ENCODE measurements around the gene TYK2. TPM values are rescaled to one million over a fixed set of nuclear protein-coding genes. Genes with fewer than 3 reads are reported as not detected.

Gene TYK2
- polyA plus RNA-seq, 1 experiment: 40.9 TPM

GRCh38 chr19:10317045-10317856, 63.1 kb downstream of the TYK2 start:
- Histone ChIP-seq H3K4me3 (ENCODE audit: low read depth, low read length) (no peak overlapping the region), H3K27me3 (ENCODE audit: control insufficient read depth, insufficient read depth, low read length) (no peaks in the 10 kb centered on the region), H3K36me3 (ENCODE audit: control insufficient read depth, insufficient read depth, low read length) (peaks cover 29% of the 10 kb centered on the region)
- POLR2A ChIA-PET: interaction anchor here (0.6 kb wide), 2 partner anchors 16 to 26 kb away, joined by 3 to 5 read pairs; no protein-coding TSS in a partner anchor
- CTCF ChIA-PET: no interaction called here
- DNase-seq (ENCODE audit: low read depth): no peak
- no peak for TF ChIP-seq CTCF (IDR thresholded peaks at IDR 0.05; ENCODE audit: insufficient read depth, low read depth, low read length)

DNA sequence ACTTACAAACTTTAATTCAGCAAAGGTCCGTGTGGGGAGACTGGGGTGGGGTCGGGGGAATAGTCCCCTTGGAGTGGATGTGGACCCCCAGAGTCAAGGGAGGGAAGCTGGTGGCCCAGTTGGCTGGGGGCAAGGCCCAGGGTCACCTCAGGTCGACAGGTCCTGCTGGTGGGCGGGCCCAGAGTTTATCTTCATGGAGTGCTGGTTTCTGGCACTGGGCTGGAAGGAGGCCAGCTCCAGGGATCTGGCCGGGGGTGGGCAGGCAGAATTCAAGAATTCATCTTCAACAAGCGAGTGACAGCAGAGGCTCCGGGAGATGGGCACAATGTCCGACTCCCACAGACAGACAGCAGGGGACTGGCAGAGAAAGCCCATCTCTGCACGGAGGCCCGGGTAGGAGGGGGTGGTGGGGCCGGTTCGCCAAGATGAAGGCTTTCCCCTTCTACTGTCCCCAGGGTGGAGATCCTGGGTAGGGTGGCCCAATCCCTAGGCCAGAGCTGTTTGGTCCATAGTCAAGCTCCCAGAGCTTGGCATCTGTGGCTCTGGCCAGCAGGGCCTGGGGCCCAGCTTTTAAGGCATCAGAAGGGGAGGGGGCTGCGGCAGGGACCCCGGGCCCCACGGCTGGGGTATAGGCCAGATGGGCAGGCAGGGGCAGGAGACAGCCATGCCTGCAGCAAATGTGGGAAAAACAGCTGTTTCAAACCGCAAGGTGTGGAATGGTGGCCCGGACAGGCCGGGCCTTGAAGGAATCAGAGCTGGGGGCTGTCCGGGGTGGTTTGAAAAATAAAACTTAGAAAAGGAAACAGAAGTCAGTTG, 63.9 kb downstream of the TYK2 start:
- no peak for DNase-seq (ENCODE audit: low read depth)
- POLR2A ChIA-PET: interaction anchor here (0.6 kb wide), 2 partner anchors 17 to 25 kb away, joined by 3 to 5 read pairs; no protein-coding TSS in a partner anchor
- Histone ChIP-seq H3K4me3 (ENCODE audit: low read depth, low read length) (no peak overlapping the region), H3K36me3 (ENCODE audit: control insufficient read depth, insufficient read depth, low read length) (peaks cover 24% of the 10 kb centered on the region), H3K27me3 (ENCODE audit: control insufficient read depth, insufficient read depth, low read length) (no peaks in the 10 kb centered on the region)
- TF ChIP-seq CTCF (IDR thresholded peaks at IDR 0.05; ENCODE audit: insufficient read depth, low read depth, low read length): no peak
- CTCF ChIA-PET: no interaction called here

DNA sequence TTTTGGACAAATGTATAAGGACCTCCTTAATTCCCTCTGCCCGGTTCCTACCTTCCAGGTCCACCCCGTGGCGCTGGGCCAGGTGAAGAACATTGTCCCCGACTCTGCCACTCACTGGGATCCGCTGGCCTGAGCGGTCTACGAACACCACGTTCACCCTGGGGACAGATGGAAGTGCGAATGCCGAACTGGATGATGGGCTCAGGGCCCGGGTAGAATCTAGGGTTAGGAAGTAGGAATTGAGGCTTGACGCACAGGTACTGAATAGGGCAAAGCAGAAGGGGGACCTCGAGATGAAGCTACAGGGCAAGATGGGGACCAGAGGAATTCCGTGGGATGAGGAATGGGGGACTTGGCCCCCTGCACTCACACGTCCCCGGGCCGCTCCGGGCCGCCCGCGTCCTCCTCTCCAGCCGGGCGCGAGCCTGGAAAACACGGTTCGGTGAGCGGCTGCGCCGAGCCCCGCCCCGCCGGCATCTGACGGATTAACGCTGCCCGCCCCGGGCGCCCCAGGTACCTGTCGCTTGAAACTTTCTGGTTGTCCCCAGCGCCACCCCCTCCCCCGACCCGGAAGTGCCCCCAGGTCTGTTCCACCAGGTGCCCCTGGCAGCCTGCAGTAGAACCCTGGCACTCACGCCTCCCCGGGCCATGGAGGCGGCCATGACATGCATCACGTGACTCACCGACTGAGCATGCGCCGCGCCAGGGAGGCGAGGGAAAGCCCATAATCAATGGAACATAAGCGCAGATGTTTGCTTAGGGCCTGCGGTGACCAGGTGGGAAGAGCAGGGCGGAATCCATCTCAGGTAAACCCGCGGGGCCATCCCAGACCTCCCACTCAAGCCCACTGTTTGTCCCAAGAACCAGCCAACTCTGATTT, 64.8 kb downstream of the TYK2 start, which contains the start of gene FDX2:
TSS of gene FDX2 (minus strand) at position 681 of the 880 bp plus-strand sequence. CDS start at position 662, 19 bp downstream.
- CTCF ChIA-PET: no interaction called here
- POLR2A ChIA-PET: no interaction called here
- H3K27me3 ChIP-seq (ENCODE audit: control insufficient read depth, insufficient read depth, low read length): no peaks in the 10 kb centered on the region

DNA sequence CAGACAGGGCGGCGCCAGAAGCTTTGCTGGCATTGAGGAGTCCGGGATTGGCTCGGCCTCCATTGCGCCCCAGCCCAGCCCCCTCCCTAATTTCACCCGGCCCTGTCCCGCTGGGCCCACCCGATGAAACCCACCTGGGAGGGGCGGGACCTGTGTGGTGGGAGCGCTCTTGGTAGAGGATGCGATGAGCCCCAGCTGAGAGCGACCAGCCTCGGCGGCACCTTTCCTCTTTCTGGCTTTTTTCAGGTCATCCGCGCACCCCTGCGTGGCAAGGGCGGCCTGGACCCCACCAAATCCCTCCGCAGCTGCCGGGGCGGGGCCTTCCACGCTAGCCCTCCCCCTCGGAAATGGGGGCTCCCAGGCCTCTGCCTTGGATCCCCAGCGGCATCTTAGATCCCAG, 70.9 kb downstream of the TYK2 start, which contains the start of gene ZGLP1:
TSS of gene ZGLP1 (minus strand) at position 393 of the 400 bp plus-strand sequence.
- CTCF ChIA-PET: no interaction called here
- POLR2A ChIA-PET: no interaction called here
- DNase-seq (ENCODE audit: low read depth): no peak

More for the DNA sequence above, 64.8 kb downstream of the TYK2 start, which contains the start of gene FDX2:
- H3K4me3 ChIP-seq (ENCODE audit: low read depth, low read length): peak within 1 kb of the TSS; percentile 71
- DNase-seq (ENCODE audit: low read depth): no peak
- no peak for TF ChIP-seq CTCF (IDR thresholded peaks at IDR 0.05; ENCODE audit: insufficient read depth, low read depth, low read length)
- H3K36me3 ChIP-seq (ENCODE audit: control insufficient read depth, insufficient read depth, low read length): peaks cover 20% of the 10 kb centered on the region

More for the DNA sequence above, 70.9 kb downstream of the TYK2 start, which contains the start of gene ZGLP1:
- no peak within 1 kb of the TSS for H3K4me3 ChIP-seq (ENCODE audit: low read depth, low read length)
- H3K27me3 ChIP-seq (ENCODE audit: control insufficient read depth, insufficient read depth, low read length): no peaks in the 10 kb centered on the region
- TF ChIP-seq CTCF (IDR thresholded peaks at IDR 0.05; ENCODE audit: insufficient read depth, low read depth, low read length): no peak
- peaks cover 6% of the 10 kb centered on the region; the same call in 1 of the 2 replicates for H3K36me3 ChIP-seq (ENCODE audit: control insufficient read depth, insufficient read depth, low read length)
